Measurements from ENCODE around the gene NOL3. TPM values are rescaled to one million over a fixed set of nuclear protein-coding genes. Genes with fewer than 3 reads are reported as not detected.
A peak's percentile ranks its signal among the peaks of the same experiment; 100 is the strongest.

The NOL3 gene
- total RNA-seq, 1 donor from 2014 or later = 28.3 TPM

DNA sequence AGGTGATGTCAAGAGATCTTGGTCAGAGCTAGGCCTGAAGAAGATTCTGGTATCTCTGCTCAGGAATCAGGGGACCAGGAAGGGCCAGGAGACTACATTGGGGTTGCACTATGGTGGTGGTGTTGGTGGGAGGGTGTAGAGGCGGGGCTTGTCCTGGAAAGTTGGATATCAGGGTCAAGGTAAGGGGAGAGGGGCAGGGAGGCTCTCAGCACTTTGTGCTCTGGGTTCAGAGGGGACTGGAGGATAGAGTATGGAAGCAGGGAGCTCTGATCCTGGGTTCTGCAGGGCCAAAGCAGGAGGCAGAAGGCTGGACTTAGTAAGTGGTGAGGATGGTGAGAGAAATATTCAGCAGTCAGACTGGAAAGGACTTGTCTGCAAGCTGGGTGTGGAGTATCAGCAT is 3.0 kb downstream of the NOL3 start:
- Histone ChIP-seq H3K27me3 (ENCODE audit: control insufficient read depth, insufficient read depth, low read length) (no peaks in the 10 kb centered on the region), H3K36me3 (ENCODE audit: control insufficient read depth, insufficient read depth, low read length) (no peaks in the 10 kb centered on the region), H3K4me3 (ENCODE audit: low read depth, low read length) (peak overlapping the region; percentile 31)
- no peak for DNase-seq (ENCODE audit: low read depth)
- TF ChIP-seq, protein P1, sequence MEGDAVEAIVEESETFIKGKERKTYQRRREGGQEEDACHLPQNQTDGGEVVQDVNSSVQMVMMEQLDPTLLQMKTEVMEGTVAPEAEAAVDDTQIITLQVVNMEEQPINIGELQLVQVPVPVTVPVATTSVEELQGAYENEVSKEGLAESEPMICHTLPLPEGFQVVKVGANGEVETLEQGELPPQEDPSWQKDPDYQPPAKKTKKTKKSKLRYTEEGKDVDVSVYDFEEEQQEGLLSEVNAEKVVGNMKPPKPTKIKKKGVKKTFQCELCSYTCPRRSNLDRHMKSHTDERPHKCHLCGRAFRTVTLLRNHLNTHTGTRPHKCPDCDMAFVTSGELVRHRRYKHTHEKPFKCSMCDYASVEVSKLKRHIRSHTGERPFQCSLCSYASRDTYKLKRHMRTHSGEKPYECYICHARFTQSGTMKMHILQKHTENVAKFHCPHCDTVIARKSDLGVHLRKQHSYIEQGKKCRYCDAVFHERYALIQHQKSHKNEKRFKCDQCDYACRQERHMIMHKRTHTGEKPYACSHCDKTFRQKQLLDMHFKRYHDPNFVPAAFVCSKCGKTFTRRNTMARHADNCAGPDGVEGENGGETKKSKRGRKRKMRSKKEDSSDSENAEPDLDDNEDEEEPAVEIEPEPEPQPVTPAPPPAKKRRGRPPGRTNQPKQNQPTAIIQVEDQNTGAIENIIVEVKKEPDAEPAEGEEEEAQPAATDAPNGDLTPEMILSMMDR (IDR thresholded peaks at IDR 0.05; ENCODE audit: insufficient read depth, low read length, poor library complexity, severe bottlenecking) = no peak

DNA sequence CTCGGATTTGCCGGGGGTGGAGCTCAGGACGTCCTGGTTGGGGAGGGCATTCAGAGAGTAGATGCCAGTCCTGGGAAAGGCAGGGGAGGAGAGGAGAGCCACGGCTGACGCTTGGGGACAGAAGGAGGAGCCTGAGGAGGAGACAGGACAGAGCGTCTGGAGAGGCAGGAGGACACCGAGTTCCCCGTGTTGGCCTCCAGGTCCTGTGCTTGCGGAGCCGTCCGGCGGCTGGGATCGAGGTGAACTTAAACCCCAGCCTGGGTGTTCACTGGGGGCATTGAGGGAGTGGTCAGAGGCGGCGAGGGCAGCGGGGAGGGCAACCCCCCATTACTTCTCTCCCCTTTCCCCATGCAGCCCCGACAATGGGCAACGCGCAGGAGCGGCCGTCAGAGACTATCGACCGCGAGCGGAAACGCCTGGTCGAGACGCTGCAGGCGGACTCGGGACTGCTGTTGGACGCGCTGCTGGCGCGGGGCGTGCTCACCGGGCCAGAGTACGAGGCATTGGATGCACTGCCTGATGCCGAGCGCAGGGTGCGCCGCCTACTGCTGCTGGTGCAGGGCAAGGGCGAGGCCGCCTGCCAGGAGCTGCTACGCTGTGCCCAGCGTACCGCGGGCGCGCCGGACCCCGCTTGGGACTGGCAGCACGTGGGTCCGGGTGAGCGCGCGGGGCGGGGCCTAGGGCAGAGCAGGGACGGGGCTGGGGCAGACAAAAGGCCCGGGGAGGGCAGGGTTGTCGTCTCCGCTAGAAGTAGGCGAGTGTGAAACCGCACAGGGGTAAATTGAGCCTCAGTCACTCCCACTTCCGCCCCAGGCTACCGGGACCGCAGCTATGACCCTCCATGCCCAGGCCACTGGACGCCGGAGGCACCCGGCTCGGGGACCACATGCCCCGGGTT is 3.7 kb downstream of the NOL3 start:
- TF ChIP-seq, protein P1 (IDR thresholded peaks at IDR 0.05; ENCODE audit: insufficient read depth, low read length, poor library complexity, severe bottlenecking) = peak; percentile 41
- no peaks in the 10 kb centered on the region for H3K27me3 ChIP-seq (ENCODE audit: control insufficient read depth, insufficient read depth, low read length)
- H3K36me3 ChIP-seq (ENCODE audit: control insufficient read depth, insufficient read depth, low read length) = no peaks in the 10 kb centered on the region
- DNase-seq (ENCODE audit: low read depth) = no peak
- H3K4me3 ChIP-seq (ENCODE audit: low read depth, low read length) = peak overlapping the region; percentile 31

DNA sequence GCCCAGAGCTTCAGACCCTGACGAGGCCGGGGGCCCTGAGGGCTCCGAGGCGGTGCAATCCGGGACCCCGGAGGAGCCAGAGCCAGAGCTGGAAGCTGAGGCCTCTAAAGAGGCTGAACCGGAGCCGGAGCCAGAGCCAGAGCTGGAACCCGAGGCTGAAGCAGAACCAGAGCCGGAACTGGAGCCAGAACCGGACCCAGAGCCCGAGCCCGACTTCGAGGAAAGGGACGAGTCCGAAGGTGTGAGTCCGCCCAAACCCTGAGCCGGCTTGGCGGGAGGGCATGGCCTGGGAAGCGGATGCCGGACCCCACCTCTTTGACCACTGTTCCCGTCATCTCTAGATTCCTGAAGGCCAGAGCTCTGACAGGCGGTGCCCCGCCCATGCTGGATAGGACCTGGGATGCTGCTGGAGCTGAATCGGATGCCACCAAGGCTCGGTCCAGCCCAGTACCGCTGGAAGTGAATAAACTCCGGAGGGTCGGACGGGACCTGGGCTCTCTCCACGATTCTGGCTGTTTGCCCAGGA is 4.4 kb downstream of the NOL3 start:
- no peaks in the 10 kb centered on the region for H3K36me3 ChIP-seq (ENCODE audit: control insufficient read depth, insufficient read depth, low read length)
- no peaks in the 10 kb centered on the region for H3K27me3 ChIP-seq (ENCODE audit: control insufficient read depth, insufficient read depth, low read length)
- DNase-seq (ENCODE audit: low read depth) = no peak
- TF ChIP-seq, protein P1 (IDR thresholded peaks at IDR 0.05; ENCODE audit: insufficient read depth, low read length, poor library complexity, severe bottlenecking) = no peak
- H3K4me3 ChIP-seq (ENCODE audit: low read depth, low read length) = peak overlapping the region; percentile 8

DNA sequence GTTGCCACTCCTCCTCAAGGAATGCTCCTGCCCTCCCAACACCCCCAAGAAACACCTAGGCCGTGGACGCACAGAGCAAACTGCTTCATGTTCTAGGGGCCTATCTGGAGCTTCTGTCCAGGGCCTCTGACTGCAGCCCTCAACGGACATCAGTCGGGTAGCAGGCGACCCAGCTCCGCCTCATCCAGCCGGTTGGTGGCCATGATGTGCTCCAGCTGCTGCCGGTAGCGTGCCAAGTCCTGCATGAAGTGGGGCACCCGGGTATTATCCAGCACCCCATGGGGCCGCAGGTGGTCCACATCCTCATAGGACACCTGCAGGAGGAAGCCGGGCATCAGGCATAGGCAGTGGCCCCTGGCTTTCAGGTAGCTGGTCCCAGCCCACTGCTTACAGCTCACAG is 6.3 kb downstream of the NOL3 start:
- Histone ChIP-seq H3K4me3 (ENCODE audit: low read depth, low read length) (no peak overlapping the region), H3K27me3 (ENCODE audit: control insufficient read depth, insufficient read depth, low read length) (no peaks in the 10 kb centered on the region), H3K36me3 (ENCODE audit: control insufficient read depth, insufficient read depth, low read length) (no peaks in the 10 kb centered on the region)
- no peak for DNase-seq (ENCODE audit: low read depth)
- TF ChIP-seq, protein P1 (IDR thresholded peaks at IDR 0.05; ENCODE audit: insufficient read depth, low read length, poor library complexity, severe bottlenecking) = no peak

DNA sequence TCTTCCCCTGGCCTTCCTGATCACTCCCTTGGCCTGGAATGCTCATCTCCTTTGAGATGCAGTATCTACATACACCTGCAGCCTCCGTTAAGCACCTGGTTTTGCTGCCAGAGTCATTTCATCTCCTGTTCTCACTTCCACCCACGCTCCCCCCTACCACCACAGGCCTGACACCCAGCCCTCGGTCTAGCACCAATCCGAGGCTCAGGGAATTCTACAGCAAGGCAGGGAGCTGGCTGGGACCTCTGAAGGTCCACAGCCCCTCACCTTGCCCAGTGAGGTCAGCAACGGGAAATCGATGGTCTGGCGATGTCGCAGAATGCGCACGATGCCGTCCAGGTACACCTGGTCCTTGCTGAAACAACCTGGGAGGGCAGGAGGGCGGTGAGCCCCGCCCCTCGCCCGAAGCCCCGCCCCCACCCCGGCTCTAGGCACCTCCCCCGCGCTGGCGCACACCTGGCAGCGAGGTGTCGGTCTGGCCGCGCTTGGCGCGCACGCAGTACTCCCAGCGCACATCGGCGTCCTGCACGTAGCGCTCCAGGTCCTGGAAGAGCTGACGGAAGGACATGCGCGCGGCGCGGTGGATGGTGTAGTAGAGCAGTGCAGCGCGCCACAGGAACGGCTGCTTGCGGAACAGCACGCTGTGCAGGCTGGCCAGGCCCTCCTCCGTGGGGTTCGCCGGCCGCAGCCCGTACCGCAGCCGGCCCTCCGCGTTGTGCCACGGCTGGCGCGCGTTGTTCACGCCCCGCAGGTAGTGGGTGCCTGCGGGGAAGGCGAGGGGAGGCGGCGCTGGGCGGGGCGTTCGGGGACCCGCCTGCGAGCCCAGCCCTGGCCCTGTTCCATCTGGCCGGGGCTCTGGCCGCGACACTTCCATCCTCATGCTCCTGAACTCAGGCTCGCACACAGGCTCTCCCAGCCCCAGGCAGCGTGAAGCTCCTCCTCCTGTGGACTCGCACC is 7.7 kb downstream of the NOL3 start:
- DNase-seq (ENCODE audit: low read depth) = no peak
- Histone ChIP-seq H3K27me3 (ENCODE audit: control insufficient read depth, insufficient read depth, low read length) (no peaks in the 10 kb centered on the region), H3K4me3 (ENCODE audit: low read depth, low read length) (peak overlapping the region; percentile 24), H3K36me3 (ENCODE audit: control insufficient read depth, insufficient read depth, low read length) (no peaks in the 10 kb centered on the region)
- TF ChIP-seq, protein P1 (IDR thresholded peaks at IDR 0.05; ENCODE audit: insufficient read depth, low read length, poor library complexity, severe bottlenecking) = no peak
